Measurements from ENCODE around the gene TOM1L2.
A peak's percentile ranks its signal among the peaks of the same experiment; 100 is the strongest.

TOM1L2 gene

DNA sequence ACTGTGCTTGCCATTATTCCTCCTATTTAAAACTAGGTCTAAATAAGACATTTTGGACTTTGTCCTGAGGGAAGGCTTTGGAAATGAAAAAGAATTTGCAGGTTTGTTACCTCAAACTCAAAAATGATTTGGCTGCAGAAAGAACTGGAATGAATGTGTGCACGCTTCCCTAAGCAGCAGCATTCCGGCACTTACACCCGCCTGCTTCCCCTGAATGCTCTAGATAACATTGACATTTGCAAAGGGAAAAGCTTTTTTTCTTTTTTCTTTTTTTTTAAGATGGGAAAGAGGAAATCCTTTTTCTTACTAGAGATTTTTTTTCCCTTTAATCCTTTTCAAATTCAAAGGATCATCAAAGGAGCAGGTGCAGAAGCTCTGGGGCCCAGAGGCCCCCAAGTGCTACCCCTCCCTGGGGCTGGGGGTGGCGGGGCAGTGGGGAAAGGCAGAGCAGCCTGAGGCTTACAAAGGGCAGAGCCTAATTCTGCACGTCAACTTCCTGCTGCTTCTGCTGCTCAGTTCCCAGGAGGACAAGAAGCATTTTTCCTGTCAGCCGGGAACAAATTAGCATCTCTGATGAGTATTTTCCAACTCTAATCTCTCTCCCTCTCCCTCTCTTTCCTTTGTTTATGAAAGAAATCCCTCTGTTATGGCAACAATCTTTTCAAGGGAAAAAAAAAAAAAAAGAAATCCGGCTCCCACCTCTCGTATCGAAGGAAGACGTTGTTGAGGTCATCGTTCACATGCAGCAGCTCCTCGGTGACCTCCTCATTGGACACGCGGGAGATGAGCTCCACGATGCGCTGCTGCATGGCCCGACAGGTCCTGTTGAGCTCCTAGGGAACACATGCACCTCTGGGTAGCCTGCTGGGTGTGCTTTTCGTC lies 103.3 kb downstream of the TOM1L2 start:
- peaks cover 9% of the 10 kb centered on the region for H3K4me1 ChIP-seq (ENCODE audit: insufficient read depth, low read length)
- H3K9me3 ChIP-seq (ENCODE audit: insufficient read depth, low read length, severe bottlenecking): no peaks in the 10 kb centered on the region
- peak; percentile 79 for ATAC-seq (ENCODE audit: insufficient read depth, low read depth)
- no peaks in the 10 kb centered on the region for H3K79me2 ChIP-seq (ENCODE audit: insufficient read depth, low read length)
- no peak overlapping the region for H3K4me2 ChIP-seq (ENCODE audit: insufficient read depth, low read length)
- no peak overlapping the region for H3K9ac ChIP-seq (ENCODE audit: low read depth, low read length)
- no peaks in the 10 kb centered on the region for H3K27me3 ChIP-seq (ENCODE audit: insufficient read depth, low read length, poor library complexity)
- no peak for TF ChIP-seq EZH2 (IDR thresholded peaks at IDR 0.05; ENCODE audit: borderline replicate concordance, low read depth, low read length, severe bottlenecking)
- TF ChIP-seq, protein P1, sequence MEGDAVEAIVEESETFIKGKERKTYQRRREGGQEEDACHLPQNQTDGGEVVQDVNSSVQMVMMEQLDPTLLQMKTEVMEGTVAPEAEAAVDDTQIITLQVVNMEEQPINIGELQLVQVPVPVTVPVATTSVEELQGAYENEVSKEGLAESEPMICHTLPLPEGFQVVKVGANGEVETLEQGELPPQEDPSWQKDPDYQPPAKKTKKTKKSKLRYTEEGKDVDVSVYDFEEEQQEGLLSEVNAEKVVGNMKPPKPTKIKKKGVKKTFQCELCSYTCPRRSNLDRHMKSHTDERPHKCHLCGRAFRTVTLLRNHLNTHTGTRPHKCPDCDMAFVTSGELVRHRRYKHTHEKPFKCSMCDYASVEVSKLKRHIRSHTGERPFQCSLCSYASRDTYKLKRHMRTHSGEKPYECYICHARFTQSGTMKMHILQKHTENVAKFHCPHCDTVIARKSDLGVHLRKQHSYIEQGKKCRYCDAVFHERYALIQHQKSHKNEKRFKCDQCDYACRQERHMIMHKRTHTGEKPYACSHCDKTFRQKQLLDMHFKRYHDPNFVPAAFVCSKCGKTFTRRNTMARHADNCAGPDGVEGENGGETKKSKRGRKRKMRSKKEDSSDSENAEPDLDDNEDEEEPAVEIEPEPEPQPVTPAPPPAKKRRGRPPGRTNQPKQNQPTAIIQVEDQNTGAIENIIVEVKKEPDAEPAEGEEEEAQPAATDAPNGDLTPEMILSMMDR (IDR thresholded peaks at IDR 0.05; ENCODE audit: borderline replicate concordance, extremely low read depth, low read length, poor library complexity, severe bottlenecking): no peak
- H3K4me3 ChIP-seq (ENCODE audit: low read depth in 1 of 2, low read length in 2 of 2): no peak overlapping the region
- H3K36me3 ChIP-seq (ENCODE audit: insufficient read depth, low read length): no peaks in the 10 kb centered on the region
- no peaks in the 10 kb centered on the region for H4K20me1 ChIP-seq (ENCODE audit: insufficient read depth, low read length)
- no peak overlapping the region for H2AFZ ChIP-seq (ENCODE audit: low read depth, low read length)
- H3K27ac ChIP-seq (ENCODE audit: low read length): no peak overlapping the region
- DNase-seq: peak; percentile 50

DNA sequence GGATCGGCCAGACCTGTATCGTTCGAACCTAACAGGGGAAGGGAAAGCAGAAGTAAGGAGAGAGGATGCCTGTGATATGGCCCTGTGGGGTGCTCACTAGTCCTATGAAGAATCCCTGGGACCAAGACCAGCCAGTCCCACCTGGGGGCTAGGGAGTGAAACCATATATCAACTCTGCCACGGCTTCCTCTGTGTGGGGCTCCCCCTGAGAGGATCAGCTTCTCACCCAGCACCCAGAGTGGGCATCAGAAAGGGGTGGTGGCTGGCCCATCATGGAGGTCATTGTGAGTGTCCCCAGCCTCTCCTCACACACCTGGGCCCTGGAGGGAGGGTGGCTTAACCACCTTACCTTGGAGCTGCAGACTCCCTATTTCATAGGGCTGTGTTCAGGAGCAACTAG lies 105.3 kb downstream of the TOM1L2 start:
- no peak for ATAC-seq (ENCODE audit: insufficient read depth, low read depth)
- Histone ChIP-seq H3K4me2 (ENCODE audit: insufficient read depth, low read length) (no peak overlapping the region), H3K4me1 (ENCODE audit: insufficient read depth, low read length) (peaks cover 9% of the 10 kb centered on the region), H3K36me3 (ENCODE audit: insufficient read depth, low read length) (no peaks in the 10 kb centered on the region), H3K9me3 (ENCODE audit: insufficient read depth, low read length, severe bottlenecking) (no peaks in the 10 kb centered on the region), H3K79me2 (ENCODE audit: insufficient read depth, low read length) (no peaks in the 10 kb centered on the region), H3K27me3 (ENCODE audit: insufficient read depth, low read length, poor library complexity) (no peaks in the 10 kb centered on the region), H3K9ac (ENCODE audit: low read depth, low read length) (no peak overlapping the region), H3K4me3 (ENCODE audit: low read depth in 1 of 2, low read length in 2 of 2) (no peak overlapping the region), H4K20me1 (ENCODE audit: insufficient read depth, low read length) (no peaks in the 10 kb centered on the region), H2AFZ (ENCODE audit: low read depth, low read length) (no peak overlapping the region), H3K27ac (ENCODE audit: low read length) (no peak overlapping the region)
- no peak for TF ChIP-seq EZH2 (IDR thresholded peaks at IDR 0.05; ENCODE audit: borderline replicate concordance, low read depth, low read length, severe bottlenecking)
- TF ChIP-seq, protein P1 (IDR thresholded peaks at IDR 0.05; ENCODE audit: borderline replicate concordance, extremely low read depth, low read length, poor library complexity, severe bottlenecking): no peak
- DNase-seq: no peak

DNA sequence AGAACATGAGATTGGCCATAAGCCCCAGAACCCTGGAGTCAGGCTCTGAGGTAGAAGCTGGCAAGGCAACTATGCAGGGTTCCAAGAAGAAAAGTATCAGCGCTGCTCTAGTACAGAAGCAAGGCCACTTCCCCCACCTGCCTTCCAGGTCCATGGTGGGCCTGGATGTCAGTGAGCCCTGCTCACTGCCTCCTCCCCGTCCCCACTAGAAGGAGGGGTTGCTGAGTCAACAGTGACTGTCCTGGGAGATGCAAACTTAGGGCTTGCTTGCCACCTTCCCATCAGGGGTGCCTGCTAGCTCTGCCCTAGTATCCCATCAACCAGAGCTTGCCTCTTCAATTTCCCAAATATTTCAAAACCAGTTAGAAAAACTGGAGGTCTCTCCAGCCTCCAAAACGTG lies 105.8 kb downstream of the TOM1L2 start:
- H3K36me3 ChIP-seq (ENCODE audit: insufficient read depth, low read length): no peaks in the 10 kb centered on the region
- TF ChIP-seq, protein P1 (IDR thresholded peaks at IDR 0.05; ENCODE audit: borderline replicate concordance, extremely low read depth, low read length, poor library complexity, severe bottlenecking): no peak
- TF ChIP-seq EZH2 (IDR thresholded peaks at IDR 0.05; ENCODE audit: borderline replicate concordance, low read depth, low read length, severe bottlenecking): no peak
- no peak for ATAC-seq (ENCODE audit: insufficient read depth, low read depth)
- no peaks in the 10 kb centered on the region; the same call in 1 of the 2 replicates for H4K20me1 ChIP-seq (ENCODE audit: insufficient read depth, low read length)
- H3K9ac ChIP-seq (ENCODE audit: low read depth, low read length): no peak overlapping the region
- peaks cover 9% of the 10 kb centered on the region for H3K4me1 ChIP-seq (ENCODE audit: insufficient read depth, low read length)
- no peaks in the 10 kb centered on the region for H3K9me3 ChIP-seq (ENCODE audit: insufficient read depth, low read length, severe bottlenecking)
- no peak overlapping the region for H2AFZ ChIP-seq (ENCODE audit: low read depth, low read length)
- no peak for DNase-seq
- H3K4me2 ChIP-seq (ENCODE audit: insufficient read depth, low read length): no peak overlapping the region
- no peak overlapping the region for H3K27ac ChIP-seq (ENCODE audit: low read length)
- H3K4me3 ChIP-seq (ENCODE audit: low read depth in 1 of 2, low read length in 2 of 2): no peak overlapping the region
- no peaks in the 10 kb centered on the region for H3K79me2 ChIP-seq (ENCODE audit: insufficient read depth, low read length)
- no peaks in the 10 kb centered on the region for H3K27me3 ChIP-seq (ENCODE audit: insufficient read depth, low read length, poor library complexity)
